Breast epithelium (tissue), 3 donors: ENCODE results near the gene ENTPD2.

Experiments
- CTCF ChIP-seq, 3 donors: fragments of 450-650 bp; IDR thresholded peaks; one replicate each; pipeline ENCODE4 v1.5.1; 2016 to 2017; ENCODE audit warnings: antibody characterized with exemption in 3 of 3, mild to moderate bottlenecking in 3 of 3, moderate library complexity in 3 of 3
- POLR2A ChIP-seq: fragments of 450-650 bp; IDR thresholded peaks from one replicate; pipeline ENCODE4 v1.6.1; 2016; ENCODE audit warnings: antibody characterized with exemption, mild to moderate bottlenecking, moderate library complexity
- POLR2AphosphoS5 ChIP-seq, 3 donors: sonication (generic); formaldehyde crosslinking; IDR thresholded peaks; one replicate each; pipeline ENCODE4 v1.6.1; 2017; ENCODE audit warnings: antibody characterized with exemption in 3 of 3

DNA sequence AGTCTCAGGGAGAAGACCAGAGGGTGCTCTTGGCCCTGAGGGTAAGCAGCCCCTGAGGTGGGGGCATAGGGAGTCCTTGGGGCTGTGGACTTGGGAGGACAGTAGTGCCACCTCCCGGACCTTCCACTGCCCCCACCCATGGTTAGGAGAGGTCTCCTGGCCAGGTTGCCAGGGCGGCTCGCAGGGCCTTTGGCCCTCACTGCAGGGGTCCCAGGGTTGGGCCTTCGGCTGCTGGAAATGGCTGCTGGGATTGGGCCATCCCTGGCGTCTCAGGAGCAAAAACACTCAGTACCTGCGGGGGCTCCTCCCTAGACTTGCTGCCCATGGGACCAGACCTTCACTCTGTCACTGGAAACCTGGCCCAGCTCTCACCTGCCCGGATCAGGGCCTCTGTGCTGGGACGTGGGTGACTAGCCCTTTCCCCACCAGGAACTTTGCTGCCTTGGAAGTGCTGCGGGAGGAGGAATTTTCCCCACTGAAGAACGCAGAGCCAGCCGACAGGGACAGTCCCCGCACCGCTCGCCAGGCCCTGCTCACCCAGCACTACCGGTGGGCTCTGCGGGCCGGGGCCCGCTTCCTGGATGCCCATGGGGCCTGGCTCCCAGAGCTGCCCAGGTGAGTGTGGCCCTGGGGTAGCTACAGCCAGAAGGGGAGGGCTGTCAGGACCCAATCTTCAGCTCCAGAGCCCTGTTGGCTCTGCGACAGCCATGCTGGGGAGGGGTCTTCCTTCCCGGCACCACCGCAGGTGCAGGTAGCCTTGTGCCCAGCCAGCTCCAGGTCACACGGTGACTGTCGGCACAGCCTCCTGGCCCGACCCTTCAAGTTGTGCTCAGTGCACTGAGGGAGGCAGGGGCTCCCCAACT lies 26.6 kb upstream of the ENTPD2 start:
- TF ChIP-seq POLR2A (no peak), CTCF (IDR thresholded peaks at IDR 0.05) (no peak), POLR2AphosphoS5 (IDR thresholded peaks at IDR 0.05) (no peak)
